Measurements from ENCODE around the gene MOB3A. TPM values are rescaled to one million over a fixed set of nuclear protein-coding genes. Genes with fewer than 3 reads are reported as not detected.

Gene MOB3A
- total and polyA plus RNA-seq, 2 of the 13 experiments (the other 11 are each of a cell fraction or from before 2014, with no cell fraction given): 3.5 to 17.8 TPM

DNA sequence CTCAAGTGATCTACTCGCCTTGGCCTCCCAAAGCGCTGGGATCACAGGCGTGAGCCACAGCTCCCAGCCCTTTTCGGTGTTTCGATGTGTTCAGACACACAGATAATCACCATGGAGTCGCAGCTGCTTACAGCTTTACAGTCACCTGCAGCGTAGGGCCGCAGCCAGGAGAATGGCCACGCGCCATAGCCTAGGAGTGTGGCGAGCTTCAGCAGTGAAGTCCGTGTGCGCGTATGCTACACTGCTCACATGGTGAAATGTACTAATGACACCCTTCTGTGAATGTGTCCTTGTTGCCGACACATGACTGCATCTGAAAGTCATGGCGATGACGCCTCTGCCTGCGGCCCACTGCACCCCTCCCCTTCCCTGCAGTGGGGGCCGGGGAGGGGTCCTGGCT lies 31.6 kb upstream of the MOB3A start:
- in situ Hi-C loops (cut with HindIII; ENCODE audit: extremely low pct_ligation_motif_present, low pct_unique_long_range_greater_than_20kb): no loop called here
- H3K4me2 ChIP-seq (ENCODE audit: low read depth, low read length): no peak overlapping the region
- no peak overlapping the region for H3K4me3 ChIP-seq (replicated peaks in 1 of 3; ENCODE audit: insufficient read depth in 1 of 3, low read depth in 2 of 3, low read length in 3 of 3)
- H3K9me3 ChIP-seq (ENCODE audit: low read length): no peaks in the 10 kb centered on the region
- H3K9ac ChIP-seq (ENCODE audit: insufficient read depth, low read depth, low read length): no peak overlapping the region
- no peak for TF ChIP-seq KAT2B (IDR thresholded peaks at IDR 0.05; ENCODE audit: borderline replicate concordance, low read depth, low read length)
- TF ChIP-seq ZNF275 (CRISPR knock-in tag; IDR thresholded peaks at IDR 0.05; ENCODE audit: borderline replicate concordance): no peak
- no peak for TF ChIP-seq TMF1 (CRISPR knock-in tag; IDR thresholded peaks at IDR 0.05; ENCODE audit: low read depth)
- 0 out of 2 replicates have a peak, but pooled peaks have one; percentile 16 for TF ChIP-seq AKAP8 (CRISPR knock-in tag; IDR thresholded peaks at IDR 0.05)
- no peak for TF ChIP-seq DR1 (CRISPR knock-in tag; IDR thresholded peaks at IDR 0.05)
- no peak for TF ChIP-seq ZBTB26 (CRISPR knock-in tag; IDR thresholded peaks at IDR 0.05; ENCODE audit: borderline replicate concordance)
- TF ChIP-seq, protein P1, sequence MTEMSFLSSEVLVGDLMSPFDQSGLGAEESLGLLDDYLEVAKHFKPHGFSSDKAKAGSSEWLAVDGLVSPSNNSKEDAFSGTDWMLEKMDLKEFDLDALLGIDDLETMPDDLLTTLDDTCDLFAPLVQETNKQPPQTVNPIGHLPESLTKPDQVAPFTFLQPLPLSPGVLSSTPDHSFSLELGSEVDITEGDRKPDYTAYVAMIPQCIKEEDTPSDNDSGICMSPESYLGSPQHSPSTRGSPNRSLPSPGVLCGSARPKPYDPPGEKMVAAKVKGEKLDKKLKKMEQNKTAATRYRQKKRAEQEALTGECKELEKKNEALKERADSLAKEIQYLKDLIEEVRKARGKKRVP (CRISPR knock-in tag; IDR thresholded peaks at IDR 0.05): no peak
- TF ChIP-seq TCF12 (IDR thresholded peaks at IDR 0.05): no peak
- no peak for TF ChIP-seq TCF12 (CRISPR knock-in tag; IDR thresholded peaks at IDR 0.05)
- TF ChIP-seq RAD21 (CRISPR knock-in tag; IDR thresholded peaks at IDR 0.05): no peak
- peak; percentile 34; the same call in 1 of the 2 replicates for TF ChIP-seq ZBTB33 (CRISPR knock-in tag; IDR thresholded peaks at IDR 0.05)
- H3K4me1 ChIP-seq (ENCODE audit: insufficient read depth, low read length): no peaks in the 10 kb centered on the region
- ChIA-PET POLR2A (no interaction called here), CTCF (ENCODE audit: low intra/inter-chr PET ratio, low total read pairs) (no interaction called here)
- intact Hi-C loops (cut with micrococcal nuclease; ENCODE audit: unreplicated experiment): no loop called here
- no peak overlapping the region for H2AFZ ChIP-seq (ENCODE audit: low read length)
- no peak overlapping the region for H3K27ac ChIP-seq (ENCODE audit: extremely low read length, insufficient read depth, low read length)
- peaks cover 31 to 61% of the 10 kb centered on the region in 2 experiments; a peak in 4 of 5 replicates for H3K36me3 ChIP-seq (replicated peaks in 1 of 2; ENCODE audit: control insufficient read depth in 1 of 2, insufficient read depth in 2 of 2, low read length in 2 of 2)
- no peaks in the 10 kb centered on the region for H4K20me1 ChIP-seq (ENCODE audit: insufficient read depth, low read length)
- no peak for DNase-seq (ENCODE audit: low spot score)
- no peaks in the 10 kb centered on the region for H3K27me3 ChIP-seq (ENCODE audit: control insufficient read depth in 1 of 2, insufficient read depth in 2 of 2, low read length in 2 of 2)
- 100% methylated on average over 6 of the region's 19 CpGs for WGBS (ENCODE audit: low lambda C conversion rate)
- no TSS peak for BruUV-seq (replicated peaks)
- FAIRE-seq: no peak
- H3K79me2 ChIP-seq (ENCODE audit: insufficient read depth, low read length): no peaks in the 10 kb centered on the region
- ATAC-seq: no peak

All from HepG2 (cell line).